SK-N-SH (cell line): Measurements from ENCODE around the gene GALNTL6. TPM values are rescaled to one million over a fixed set of nuclear protein-coding genes. Genes with fewer than 3 reads are reported as not detected.

Experiments used
- CTCF ChIA-PET: fragments of 300-600, 350-600 bp; formaldehyde crosslinking; extraction: SDS; loops from one replicate; lab custom pipeline; 2021; lab: Yijun Ruan, JAX
- POLR2A ChIA-PET: fragments of 350-600 bp; sonication (Branson Sonifier 250); formaldehyde crosslinking; extraction: SDS; loops from one replicate; lab custom pipeline; 2020; ENCODE audit warnings: antibody characterized with exemption, inconsistent platforms; lab: Yijun Ruan, JAX
- DNase-seq: peaks from one replicate; pipeline ENCODE4 v3.0.0; 2012
- H2AFZ ChIP-seq: fragments of 200-600 bp; sonication (generic); 2 replicates; pipeline ENCODE4 v1.8.1; 2016; ENCODE audit warnings: antibody characterized with exemption, mild to moderate bottlenecking, low read depth
- H3F3A ChIP-seq: fragments of 200-600 bp; sonication (generic); replicated peaks from 2 replicates; pipeline ENCODE3; 2016; ENCODE audit warnings: antibody characterized with exemption, mild to moderate bottlenecking; ENCODE audit not compliant: insufficient read depth
- H3K27ac ChIP-seq, 2 experiments: fragments of 200-500 bp in 1 of 2; fragments of 200-600 bp in 1 of 2; sonication (Bioruptor generic) in 1 of 2; sonication (generic), shearing (Covaris generic) in 1 of 2; 2 replicates each; pipeline versions ENCODE4 v1.5.1 to v1.6.1; 2014 to 2016; ENCODE audit warnings: low read depth in 2 of 2, inconsistent platforms in 1 of 2, low read length in 1 of 2, mild to moderate bottlenecking in 1 of 2, mixed read lengths in 1 of 2
- H3K27me3 ChIP-seq: fragments of 200-600 bp; sonication (generic), shearing (Covaris generic); 2 replicates; pipeline ENCODE4 v1.6.1; 2016; ENCODE audit warnings: mixed run types; ENCODE audit not compliant: insufficient read depth
- H3K36me3 ChIP-seq, 2 experiments: fragments of 200-500 bp in 1 of 2; fragments of 200-600 bp in 1 of 2; sonication (Bioruptor generic) in 1 of 2; sonication (generic) in 1 of 2; replicated peaks in 1 of 2; 2 replicates each; pipeline versions ENCODE3 to v1.5.1; 2014 to 2016; ENCODE audit warnings: low read length in 1 of 2, mild to moderate bottlenecking in 1 of 2; ENCODE audit not compliant: insufficient read depth in 2 of 2, control insufficient read depth in 1 of 2
- H3K4me1 ChIP-seq, 2 experiments: fragments of 200-500 bp in 1 of 2; fragments of 200-600 bp in 1 of 2; sonication (Bioruptor generic) in 1 of 2; sonication (generic), shearing (Covaris generic) in 1 of 2; 2 replicates each; pipeline versions ENCODE4 v1.5.1 to v1.6.1; 2014 to 2016; ENCODE audit warnings: low read depth in 1 of 2, low read length in 1 of 2, mixed run types in 1 of 2; ENCODE audit not compliant: insufficient read depth in 2 of 2, control insufficient read depth in 1 of 2
- H3K4me2 ChIP-seq: fragments of 200-600 bp; sonication (generic), shearing (Covaris generic); 2 replicates; pipeline ENCODE4 v1.6.1; 2017; ENCODE audit warnings: mixed run types
- H3K4me3 ChIP-seq, 2 experiments: fragments of 200-500 bp in 1 of 2; fragments of 200-600 bp in 1 of 2; sonication (Bioruptor generic) in 1 of 2; sonication (generic), shearing (Covaris generic) in 1 of 2; 2 replicates each; pipeline versions ENCODE4 v1.5.1 to v1.8.1; 2014 to 2016; ENCODE audit warnings: low read depth in 2 of 2, inconsistent platforms in 1 of 2, low read length in 1 of 2, mild to moderate bottlenecking in 1 of 2, mixed read lengths in 1 of 2, moderate library complexity in 1 of 2
- H3K79me2 ChIP-seq: fragments of 200-600 bp; sonication (generic); 2 replicates; pipeline ENCODE4 v1.8.1; 2017; ENCODE audit warnings: mild to moderate bottlenecking; ENCODE audit not compliant: insufficient read depth
- H3K9ac ChIP-seq: fragments of 200-600 bp; sonication (generic); 2 replicates; pipeline ENCODE4 v1.6.1; 2017; ENCODE audit warnings: mixed run types
- H3K9me2 ChIP-seq: fragments of 200-600 bp; sonication (generic); 2 replicates; pipeline ENCODE4 v1.6.1; 2017; ENCODE audit warnings: mixed run types
- H3K9me3 ChIP-seq: fragments of 200-600 bp; sonication (generic); 2 replicates; pipeline ENCODE4 v1.6.1; 2017; ENCODE audit warnings: mixed run types, mild to moderate bottlenecking, moderate library complexity
- H4K20me1 ChIP-seq: fragments of 200-600 bp; sonication (generic); 2 replicates; pipeline ENCODE4 v1.6.1; 2017; ENCODE audit warnings: mild to moderate bottlenecking, mixed run types; ENCODE audit not compliant: insufficient read depth
- CHD2 ChIP-seq: fragments of 150-350 bp; IDR thresholded peaks from 2 replicates; pipeline ENCODE4 v1.6.1; 2018; ENCODE audit warnings: low read length; ENCODE audit not compliant: partially characterized antibody
- EP300 ChIP-seq, 2 experiments: IDR thresholded peaks; 2 replicates each; pipeline versions ENCODE4 v1.4.0 to v1.6.1; 2012; ENCODE audit warnings: borderline replicate concordance in 1 of 2, low read depth in 1 of 2, low read length in 1 of 2
- FOXM1 ChIP-seq: IDR thresholded peaks from 2 replicates; pipeline ENCODE4 v1.4.0; 2012; ENCODE audit warnings: low read depth, mild to moderate bottlenecking
- GABPA ChIP-seq: IDR thresholded peaks from 2 replicates; pipeline ENCODE4 v1.4.0; 2012; ENCODE audit warnings: low read depth, mild to moderate bottlenecking
- GATA2 ChIP-seq: sonication (generic); formaldehyde crosslinking; IDR thresholded peaks from 2 replicates; pipeline ENCODE4 v1.5.0; 2020; ENCODE audit warnings: mild to moderate bottlenecking, missing genetic modification reagents
- JUND ChIP-seq: IDR thresholded peaks from 2 replicates; pipeline ENCODE4 v1.4.0; 2012
- MEF2A ChIP-seq: IDR thresholded peaks from 2 replicates; pipeline ENCODE4 v1.4.0; 2012; ENCODE audit warnings: low read depth, borderline replicate concordance
- POLR2AphosphoS5 ChIP-seq: IDR thresholded peaks from 2 replicates; pipeline ENCODE4 v1.6.1; 2012; ENCODE audit warnings: low read depth, low read length
- SMC3 ChIP-seq: IDR thresholded peaks from 2 replicates; pipeline ENCODE4 v1.6.1; 2012; ENCODE audit warnings: low read depth, low read length, improper control_type of control experiment
- TCF12 ChIP-seq: IDR thresholded peaks from 2 replicates; pipeline ENCODE4 v1.4.0; 2012
- WGBS: methylation state at CpG from one replicate; pipeline ENCODE4 v1.1.6; 2017; ENCODE audit warnings: low lambda C conversion rate; 5-methylcytosine and 5-hydroxymethylcytosine counted together
- polyA plus RNA-seq, 3 experiments: library from polyadenylated mRNA; depleted of rRNA; stranded (reverse); fragments of >200 nt; gene quantifications; 2 replicates each; pipeline ENCODE4 v1.2.3, GENCODE V29; 2012
- TF ChIP-seq, protein P1 (sequence below): IDR thresholded peaks from 2 replicates; pipeline ENCODE4 v1.4.0; 2012; ENCODE audit warnings: low read depth, borderline replicate concordance
- TF ChIP-seq, protein P2 (sequence below): IDR thresholded peaks from 2 replicates; pipeline ENCODE4; 2012
- TF ChIP-seq, protein P3 (sequence below): fragments of 200-600 bp; sonication (generic); IDR thresholded peaks from 2 replicates; pipeline ENCODE4 v1.6.1; 2017; ENCODE audit warnings: antibody characterized with exemption, mild to moderate bottlenecking, moderate library complexity
- TF ChIP-seq, protein P4 (sequence below): IDR thresholded peaks from 2 replicates; pipeline ENCODE4 v1.4.0; 2012; ENCODE audit warnings: low read depth
- TF ChIP-seq, protein P5 (sequence below): IDR thresholded peaks from 2 replicates; pipeline ENCODE4 v1.4.0; 2012; ENCODE audit warnings: low read depth, borderline replicate concordance

Gene GALNTL6
- polyA plus RNA-seq, 1 of the 3 experiments (the other 2 are of a cell fraction), result 0.07 TPM

DNA sequence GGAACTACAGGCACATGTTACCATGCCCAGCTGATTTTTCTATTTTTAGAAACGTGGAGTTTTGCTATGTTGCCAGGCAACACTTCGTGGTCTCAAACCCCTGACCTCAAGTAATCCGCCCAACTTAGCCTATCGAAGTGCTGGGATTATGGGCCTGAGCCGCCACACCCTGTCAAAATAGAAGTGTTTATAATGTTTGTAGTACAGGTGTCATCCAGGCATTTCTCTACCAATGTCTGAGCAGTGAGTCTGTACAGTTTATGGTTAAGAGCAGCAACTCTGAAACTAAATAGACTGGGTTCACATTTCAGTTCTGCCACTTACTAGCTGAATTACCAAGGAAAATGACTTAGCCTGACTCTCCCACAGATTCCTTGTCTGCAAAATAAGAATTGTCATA is 895.0 kb downstream of the GALNTL6 start (continued):
- TF ChIP-seq GATA2 (CRISPR knock-in tag), result no peak

DNA sequence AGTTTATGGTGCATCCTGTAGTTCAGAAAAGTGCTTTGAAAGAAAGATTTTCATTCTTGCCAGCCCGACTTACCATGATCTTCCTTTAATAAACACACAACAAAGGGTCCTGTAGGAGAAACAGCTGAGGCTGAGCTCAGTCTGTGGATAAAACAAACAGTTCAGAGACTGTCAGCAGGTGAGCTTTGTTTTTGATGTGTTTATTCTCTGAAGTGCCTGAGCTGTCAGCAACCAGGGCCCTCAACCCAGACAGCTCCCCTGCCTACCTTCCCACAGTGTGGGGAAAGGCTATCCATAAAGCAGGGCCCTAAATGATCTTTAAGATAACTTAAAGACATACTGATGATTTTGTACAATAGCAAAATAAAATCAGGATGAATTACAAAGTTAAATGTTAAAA is 896.2 kb downstream of the GALNTL6 start:
- peaks cover 4% of the 10 kb centered on the region; the same call in 1 of the 2 replicates for H3K9me3 ChIP-seq
- 0% methylated on average over 1 of the region's 1 CpG for WGBS
- no peaks in the 10 kb centered on the region for H3K36me3 ChIP-seq
- no peak overlapping the region for H3K4me2 ChIP-seq
- ChIA-PET POLR2A (no interaction called here), CTCF (no interaction called here)
- no peaks in the 10 kb centered on the region for H3K4me1 ChIP-seq
- no peak overlapping the region for H2AFZ ChIP-seq
- H3K27me3 ChIP-seq, result no peaks in the 10 kb centered on the region
- DNase-seq, result no peak
- H3K9me2 ChIP-seq, result no peaks in the 10 kb centered on the region
- no peaks in the 10 kb centered on the region for H3K79me2 ChIP-seq
- H3F3A ChIP-seq, result no peaks in the 10 kb centered on the region
- TF ChIP-seq, protein P1, sequence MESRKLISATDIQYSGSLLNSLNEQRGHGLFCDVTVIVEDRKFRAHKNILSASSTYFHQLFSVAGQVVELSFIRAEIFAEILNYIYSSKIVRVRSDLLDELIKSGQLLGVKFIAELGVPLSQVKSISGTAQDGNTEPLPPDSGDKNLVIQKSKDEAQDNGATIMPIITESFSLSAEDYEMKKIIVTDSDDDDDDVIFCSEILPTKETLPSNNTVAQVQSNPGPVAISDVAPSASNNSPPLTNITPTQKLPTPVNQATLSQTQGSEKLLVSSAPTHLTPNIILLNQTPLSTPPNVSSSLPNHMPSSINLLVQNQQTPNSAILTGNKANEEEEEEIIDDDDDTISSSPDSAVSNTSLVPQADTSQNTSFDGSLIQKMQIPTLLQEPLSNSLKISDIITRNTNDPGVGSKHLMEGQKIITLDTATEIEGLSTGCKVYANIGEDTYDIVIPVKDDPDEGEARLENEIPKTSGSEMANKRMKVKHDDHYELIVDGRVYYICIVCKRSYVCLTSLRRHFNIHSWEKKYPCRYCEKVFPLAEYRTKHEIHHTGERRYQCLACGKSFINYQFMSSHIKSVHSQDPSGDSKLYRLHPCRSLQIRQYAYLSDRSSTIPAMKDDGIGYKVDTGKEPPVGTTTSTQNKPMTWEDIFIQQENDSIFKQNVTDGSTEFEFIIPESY, result no peak
- TF ChIP-seq CHD2 (no peak), GATA2 (CRISPR knock-in tag) (no peak), GABPA (no peak), JUND (no peak), MEF2A (no peak), EP300 (IDR thresholded peaks at IDR 0.05; ENCODE audit: borderline replicate concordance in 1 of 2, low read depth in 1 of 2, low read length in 1 of 2) (no peak), POLR2AphosphoS5 (no peak), SMC3 (no peak), FOXM1 (no peak), TCF12 (no peak)
- TF ChIP-seq, protein P2, sequence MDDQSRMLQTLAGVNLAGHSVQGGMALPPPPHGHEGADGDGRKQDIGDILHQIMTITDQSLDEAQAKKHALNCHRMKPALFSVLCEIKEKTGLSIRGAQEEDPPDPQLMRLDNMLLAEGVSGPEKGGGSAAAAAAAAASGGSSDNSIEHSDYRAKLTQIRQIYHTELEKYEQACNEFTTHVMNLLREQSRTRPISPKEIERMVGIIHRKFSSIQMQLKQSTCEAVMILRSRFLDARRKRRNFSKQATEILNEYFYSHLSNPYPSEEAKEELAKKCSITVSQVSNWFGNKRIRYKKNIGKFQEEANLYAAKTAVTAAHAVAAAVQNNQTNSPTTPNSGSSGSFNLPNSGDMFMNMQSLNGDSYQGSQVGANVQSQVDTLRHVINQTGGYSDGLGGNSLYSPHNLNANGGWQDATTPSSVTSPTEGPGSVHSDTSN, result no peak
- TF ChIP-seq, protein P3, sequence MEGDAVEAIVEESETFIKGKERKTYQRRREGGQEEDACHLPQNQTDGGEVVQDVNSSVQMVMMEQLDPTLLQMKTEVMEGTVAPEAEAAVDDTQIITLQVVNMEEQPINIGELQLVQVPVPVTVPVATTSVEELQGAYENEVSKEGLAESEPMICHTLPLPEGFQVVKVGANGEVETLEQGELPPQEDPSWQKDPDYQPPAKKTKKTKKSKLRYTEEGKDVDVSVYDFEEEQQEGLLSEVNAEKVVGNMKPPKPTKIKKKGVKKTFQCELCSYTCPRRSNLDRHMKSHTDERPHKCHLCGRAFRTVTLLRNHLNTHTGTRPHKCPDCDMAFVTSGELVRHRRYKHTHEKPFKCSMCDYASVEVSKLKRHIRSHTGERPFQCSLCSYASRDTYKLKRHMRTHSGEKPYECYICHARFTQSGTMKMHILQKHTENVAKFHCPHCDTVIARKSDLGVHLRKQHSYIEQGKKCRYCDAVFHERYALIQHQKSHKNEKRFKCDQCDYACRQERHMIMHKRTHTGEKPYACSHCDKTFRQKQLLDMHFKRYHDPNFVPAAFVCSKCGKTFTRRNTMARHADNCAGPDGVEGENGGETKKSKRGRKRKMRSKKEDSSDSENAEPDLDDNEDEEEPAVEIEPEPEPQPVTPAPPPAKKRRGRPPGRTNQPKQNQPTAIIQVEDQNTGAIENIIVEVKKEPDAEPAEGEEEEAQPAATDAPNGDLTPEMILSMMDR, result no peak
- TF ChIP-seq, protein P4, sequence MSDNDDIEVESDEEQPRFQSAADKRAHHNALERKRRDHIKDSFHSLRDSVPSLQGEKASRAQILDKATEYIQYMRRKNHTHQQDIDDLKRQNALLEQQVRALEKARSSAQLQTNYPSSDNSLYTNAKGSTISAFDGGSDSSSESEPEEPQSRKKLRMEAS, result no peak
- TF ChIP-seq, protein P5, sequence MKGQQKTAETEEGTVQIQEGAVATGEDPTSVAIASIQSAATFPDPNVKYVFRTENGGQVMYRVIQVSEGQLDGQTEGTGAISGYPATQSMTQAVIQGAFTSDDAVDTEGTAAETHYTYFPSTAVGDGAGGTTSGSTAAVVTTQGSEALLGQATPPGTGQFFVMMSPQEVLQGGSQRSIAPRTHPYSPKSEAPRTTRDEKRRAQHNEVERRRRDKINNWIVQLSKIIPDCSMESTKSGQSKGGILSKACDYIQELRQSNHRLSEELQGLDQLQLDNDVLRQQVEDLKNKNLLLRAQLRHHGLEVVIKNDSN, result no peak
- no peaks in the 10 kb centered on the region for H4K20me1 ChIP-seq
- H3K27ac ChIP-seq, result no peak overlapping the region
- H3K9ac ChIP-seq, result no peak overlapping the region
- no peak overlapping the region for H3K4me3 ChIP-seq
